ENCODE results near the gene EIF4EBP2.

EIF4EBP2 gene

DNA sequence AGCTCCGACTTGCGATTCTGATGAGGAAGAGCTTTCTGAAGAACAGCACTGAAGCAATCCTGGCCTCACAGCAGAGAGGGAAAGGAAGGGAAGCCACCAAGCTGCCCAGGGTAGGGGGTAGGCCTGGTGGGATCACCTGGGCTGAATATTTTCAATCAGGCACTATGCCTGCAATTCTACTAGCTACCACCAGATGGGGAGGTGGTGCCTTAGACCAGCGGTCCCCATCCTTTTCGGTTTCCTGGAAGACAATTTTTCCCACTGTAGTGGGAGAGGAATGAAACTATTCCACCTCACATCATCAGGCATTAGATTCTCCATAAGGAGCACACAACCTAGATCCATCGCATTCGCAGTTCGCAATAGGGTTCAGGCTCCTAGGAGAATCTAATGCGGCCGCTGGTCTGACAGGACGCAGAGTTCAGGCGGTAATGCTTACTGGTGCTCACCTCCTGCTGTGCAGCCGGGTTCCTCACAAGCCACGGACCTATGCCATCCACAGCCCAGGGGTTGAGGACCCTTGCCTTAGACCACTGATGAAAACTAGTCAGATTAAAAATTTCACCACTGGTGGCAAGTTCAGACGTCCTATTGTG lies 24.3 kb upstream of the EIF4EBP2 start:
- no peak for DNase-seq (ENCODE audit: low spot score)

DNA sequence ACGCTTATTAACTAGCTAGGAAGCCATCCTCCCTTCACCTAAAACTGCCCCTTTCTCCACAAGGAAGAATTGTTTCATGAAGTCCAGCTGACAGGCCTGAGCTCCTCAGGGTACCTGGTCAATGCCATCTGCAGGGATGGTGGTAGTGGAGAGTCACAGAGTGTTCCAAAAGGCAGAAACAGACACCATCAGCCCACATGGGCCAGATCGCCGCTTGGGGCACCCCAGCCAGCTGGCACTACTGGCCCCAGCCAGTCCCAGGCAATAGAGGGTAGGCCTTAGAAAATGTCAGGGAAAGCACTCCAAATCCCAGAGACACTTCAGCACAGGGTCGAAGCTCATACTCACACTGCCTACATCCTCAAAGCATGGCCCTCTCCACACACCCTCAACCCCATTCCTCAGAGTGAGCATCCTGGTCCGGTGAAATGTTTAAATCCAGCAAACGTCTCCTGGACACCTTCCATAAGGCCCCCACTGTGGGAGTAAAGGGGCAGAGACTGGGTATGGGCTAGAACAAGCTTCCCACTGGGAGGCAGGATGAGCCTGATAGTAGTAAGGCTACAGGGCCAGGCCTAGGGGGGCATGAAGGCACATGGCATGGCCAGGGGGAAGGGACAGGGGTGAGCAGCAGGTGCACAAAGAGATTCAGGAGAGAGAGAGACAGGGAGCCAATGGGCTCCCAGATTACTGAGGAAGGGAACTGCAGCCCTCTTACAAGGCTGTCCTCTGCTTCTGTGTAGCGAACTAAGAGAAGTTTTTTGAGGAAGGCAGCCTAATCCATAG lies 23.4 kb upstream of the EIF4EBP2 start:
- DNase-seq (ENCODE audit: low spot score), result no peak

DNA sequence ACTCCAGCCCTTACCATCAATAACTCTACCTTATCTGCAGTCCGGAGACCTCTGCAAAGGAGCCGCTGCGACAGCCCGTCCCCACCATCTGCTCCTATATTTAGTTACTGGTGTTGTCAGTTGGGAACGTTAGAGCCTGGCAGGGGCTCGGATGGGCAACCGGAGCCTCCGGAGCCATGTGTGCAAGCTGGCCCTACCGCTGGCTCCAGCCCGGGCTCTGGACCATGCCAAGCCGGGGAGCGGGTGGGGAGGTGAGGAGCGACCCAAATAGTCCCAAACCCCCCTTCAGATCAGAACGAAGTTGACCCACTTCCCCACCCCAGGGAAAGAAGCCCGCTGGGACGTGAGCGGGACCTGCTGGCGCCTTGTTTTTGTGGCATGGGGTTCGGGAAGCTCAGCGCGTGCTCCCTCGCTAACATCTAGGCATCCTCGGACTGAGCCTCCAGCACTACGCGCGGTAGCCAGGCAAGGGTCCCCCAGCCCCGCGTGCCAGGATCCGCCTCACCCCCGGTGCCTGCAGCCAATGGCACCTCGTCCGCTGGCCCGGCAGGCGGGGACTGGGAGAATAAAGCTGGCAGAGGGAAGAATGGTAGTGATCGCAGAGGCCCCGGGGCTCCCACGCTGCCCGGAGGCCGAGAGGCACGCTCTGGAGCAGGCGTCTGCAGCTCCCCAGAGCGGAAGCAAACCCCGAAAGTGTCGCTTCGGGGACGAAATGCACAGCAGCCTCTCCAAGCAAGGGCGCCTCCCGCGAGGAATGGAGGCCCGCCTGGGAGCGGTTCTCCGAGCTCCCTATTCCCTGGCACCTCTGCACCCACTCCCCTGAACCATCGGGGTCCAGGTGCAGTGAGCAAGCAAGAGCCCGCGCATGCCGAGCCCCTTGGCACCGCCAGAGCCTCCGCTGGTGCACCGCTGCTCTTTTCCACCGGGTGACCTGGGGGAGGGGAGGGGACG lies 22.2 kb upstream of the EIF4EBP2 start:
- peak; percentile 59 for DNase-seq (ENCODE audit: low spot score)

DNA sequence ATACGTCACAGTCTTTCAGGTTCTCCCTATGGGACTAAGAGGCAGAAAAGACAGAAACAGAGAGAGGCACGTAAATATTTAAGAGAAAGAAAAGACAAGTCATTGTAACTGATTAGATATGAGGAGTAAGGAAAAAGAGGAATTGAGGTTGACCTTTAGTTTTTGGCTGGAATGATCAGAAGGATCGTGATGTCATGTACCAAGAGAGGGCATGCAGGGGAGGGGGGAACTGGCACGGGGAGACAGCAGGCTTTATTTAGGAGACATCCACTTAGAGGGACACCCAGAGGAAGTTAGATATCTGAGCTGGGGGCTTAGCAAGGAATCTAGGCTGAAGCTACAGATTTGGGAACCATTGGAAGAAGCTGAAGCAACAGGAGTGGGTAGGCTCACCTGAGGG lies 12.3 kb upstream of the EIF4EBP2 start:
- no peak for DNase-seq (ENCODE audit: low spot score)

DNA sequence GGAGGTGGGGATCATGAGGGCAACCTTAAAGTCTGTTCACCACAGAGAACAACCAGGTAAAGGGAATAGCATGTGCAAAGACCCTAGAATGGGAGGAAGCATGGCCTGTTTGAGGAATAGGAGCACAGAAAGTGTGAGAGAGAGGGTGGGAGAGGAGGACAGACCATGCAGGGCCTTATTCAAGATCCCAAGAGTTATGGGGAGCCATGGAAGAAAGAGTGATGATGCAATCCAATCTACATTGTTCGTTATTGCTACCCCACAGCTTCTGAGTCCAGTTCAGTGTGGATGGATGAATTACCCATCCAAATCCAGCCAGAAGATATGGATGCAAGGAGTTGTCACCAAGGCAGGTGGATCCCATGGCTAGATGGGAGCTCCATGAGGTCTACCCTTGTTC lies 7.8 kb upstream of the EIF4EBP2 start:
- no peak for DNase-seq (ENCODE audit: low spot score)

DNA sequence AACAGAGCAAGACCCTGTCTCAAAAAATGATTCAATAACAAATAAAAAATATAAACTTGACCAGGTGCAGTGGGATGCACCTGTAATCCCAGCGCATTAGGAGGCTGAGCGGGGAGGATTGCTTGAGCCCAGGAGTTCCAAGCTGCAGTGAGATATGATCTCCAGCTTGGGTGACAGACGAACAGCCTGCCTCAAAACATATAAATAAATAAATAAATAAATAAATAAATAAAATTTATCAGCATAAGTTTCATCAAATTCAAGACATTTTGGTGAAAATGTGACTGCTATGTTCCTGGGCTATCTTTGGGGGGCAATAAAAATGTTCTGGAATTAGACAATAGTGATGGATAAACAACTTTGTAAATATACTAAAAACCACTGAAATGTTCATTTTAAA lies 4.8 kb upstream of the EIF4EBP2 start:
- DNase-seq (ENCODE audit: low spot score), result no peak

DNA sequence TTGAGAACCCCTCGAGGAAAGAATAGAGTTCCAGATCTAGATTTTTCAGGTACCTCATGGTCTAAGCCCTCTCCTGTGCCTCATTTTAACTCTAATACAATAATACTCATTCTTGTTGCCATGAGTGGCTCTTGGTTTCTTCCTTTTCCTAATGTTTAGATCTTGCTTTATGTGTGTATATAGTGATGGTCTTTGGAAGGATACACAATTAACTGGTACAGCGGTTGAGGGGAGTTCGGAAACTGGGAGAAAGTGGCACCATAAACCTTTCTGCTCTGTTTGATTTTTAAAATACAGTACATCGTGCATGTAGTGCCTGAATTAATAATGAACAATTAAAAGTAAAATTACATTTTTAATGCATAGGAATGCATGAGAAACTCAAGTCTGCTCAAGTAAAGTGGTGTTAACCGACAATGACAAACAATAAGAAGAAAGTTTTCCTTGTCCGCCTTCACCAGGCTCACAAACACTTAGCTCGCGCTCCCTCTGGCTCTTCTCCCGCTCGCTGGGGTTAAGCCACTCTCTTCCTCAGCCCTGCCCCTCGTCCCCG lies 386 bp upstream of the EIF4EBP2 start:
- DNase-seq (ENCODE audit: low spot score), result no peak

DNA sequence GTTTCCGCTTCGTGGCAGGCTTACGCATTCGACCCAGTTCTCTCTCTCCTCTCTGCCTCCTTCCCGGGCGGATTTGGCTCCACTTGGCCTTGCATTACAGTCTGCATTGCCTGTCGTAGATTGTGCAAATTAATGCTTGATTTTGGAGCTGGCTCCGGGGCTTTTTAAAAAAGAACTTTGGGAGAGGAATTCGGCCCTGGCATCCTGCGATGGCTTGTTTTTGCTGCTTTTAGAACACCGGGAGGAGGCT lies 767 bp downstream of the EIF4EBP2 start:
- DNase-seq (ENCODE audit: low spot score), result no peak

DNA sequence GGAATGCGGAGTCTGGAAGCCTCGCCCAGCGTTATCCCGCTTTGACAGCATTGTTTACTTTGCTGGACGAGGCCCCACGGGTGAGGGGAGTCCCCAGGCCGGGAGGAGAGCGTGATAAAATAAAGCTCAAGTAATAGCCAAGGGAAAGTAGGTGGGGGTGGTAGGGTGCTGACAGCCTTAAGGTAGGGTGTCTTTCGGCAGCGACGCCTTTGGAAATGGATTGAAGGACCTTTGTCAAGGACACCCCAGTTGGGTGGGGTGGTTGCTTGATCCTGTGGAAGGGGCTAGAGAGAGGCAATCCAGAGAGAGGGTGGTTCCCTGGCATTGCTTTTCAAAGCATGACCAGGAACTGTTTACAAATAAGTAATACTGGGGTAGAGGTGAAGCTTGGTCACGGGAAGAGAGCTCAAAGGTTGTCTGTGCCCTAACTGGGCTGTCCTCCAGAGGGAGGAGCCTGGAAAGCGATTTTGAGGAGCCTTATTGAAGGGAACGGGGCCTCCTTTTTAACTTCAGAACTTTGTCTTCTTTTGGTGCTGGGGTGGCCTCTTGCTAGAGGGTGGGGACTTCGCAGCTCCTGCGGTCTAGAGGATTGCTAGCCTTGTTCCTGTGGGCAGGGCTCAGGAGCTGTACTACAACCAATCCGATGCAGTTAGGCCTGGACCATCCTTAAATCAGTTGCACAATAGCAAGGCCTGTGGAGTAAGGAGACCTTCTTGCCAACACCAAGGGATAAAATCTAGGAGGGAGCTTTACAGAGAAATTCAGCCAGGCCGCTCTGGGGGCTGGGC lies 1.3 kb downstream of the EIF4EBP2 start:
- DNase-seq (ENCODE audit: low spot score), result peak; percentile 89

DNA sequence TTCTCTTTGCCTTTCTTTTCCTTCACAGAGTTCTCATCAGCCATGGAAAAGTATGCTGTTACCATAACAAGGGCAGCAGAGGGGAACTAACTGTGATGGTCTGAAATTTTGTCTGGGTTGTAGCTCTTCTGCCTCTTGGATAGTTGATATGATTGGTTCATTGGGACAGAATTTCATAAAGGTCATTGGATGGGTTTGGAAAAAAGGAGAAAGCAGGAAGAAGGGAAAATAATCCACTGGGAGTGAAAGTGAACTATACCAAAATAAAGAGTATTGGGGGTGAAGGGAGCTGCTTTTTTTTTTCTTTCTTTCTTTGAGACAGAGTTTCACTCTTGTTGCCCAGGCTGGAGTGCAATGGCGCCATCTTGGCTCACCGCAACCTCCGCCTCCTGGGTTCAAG lies 5.8 kb downstream of the EIF4EBP2 start:
- no peak for DNase-seq (ENCODE audit: low spot score)

DNA sequence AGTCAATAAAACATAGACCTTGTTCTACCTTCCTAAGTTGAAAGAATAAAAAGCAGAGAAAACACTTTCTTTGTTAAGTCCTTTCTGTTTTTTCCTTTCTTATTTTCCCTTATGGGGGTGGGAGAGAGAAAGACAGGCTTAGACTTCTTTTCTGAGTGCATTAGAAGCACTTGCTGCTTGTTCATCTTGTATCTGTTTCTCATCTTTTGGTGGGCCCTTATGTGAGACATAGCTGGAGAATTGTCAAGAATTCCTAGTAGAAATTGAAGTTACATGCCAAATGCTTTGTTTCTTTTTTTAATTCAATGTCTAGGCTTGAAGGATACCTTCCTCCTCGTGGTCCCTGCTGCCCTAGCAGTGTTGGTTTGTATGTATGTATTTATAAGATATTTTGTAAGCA lies 6.7 kb downstream of the EIF4EBP2 start:
- no peak for DNase-seq (ENCODE audit: low spot score)

DNA sequence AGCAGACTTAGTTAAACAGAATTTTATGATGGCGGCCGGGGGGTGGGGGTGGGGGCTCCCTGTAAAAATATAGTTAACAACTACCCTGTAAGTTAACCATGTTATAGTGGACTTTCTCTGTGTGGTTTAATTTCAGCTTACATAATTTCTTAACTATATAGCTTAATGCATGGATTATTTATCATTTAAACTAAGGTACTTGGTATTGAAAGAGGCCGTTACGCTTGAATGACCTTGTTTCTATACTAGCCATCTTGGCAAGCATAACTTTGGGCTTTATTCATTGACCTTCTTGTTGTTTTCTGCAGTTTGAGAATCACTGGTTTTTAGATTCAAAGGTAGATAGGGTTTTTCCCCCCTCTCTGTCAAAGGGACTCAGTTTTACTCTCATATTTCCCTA lies 8.4 kb downstream of the EIF4EBP2 start:
- DNase-seq (ENCODE audit: low spot score), result no peak

DNA sequence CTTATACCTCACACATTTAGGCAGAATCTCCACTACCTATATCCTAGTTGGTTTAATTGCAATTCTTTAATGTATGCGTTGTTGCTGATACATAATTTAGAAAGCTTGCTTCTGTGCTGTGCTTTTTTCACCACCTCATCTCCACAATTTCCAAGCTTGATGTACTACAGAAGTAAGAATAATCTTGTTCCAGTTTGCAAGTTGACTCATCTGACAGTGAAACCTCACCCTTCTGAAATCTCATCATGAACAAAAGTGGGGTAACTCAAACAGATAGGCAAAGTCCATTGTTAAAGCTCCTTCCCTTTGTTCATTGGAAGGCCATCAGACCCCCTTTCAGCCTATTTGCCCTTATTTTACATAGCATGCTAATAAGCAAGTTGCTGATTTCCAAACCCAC lies 13.6 kb downstream of the EIF4EBP2 start:
- DNase-seq (ENCODE audit: low spot score), result no peak

DNA sequence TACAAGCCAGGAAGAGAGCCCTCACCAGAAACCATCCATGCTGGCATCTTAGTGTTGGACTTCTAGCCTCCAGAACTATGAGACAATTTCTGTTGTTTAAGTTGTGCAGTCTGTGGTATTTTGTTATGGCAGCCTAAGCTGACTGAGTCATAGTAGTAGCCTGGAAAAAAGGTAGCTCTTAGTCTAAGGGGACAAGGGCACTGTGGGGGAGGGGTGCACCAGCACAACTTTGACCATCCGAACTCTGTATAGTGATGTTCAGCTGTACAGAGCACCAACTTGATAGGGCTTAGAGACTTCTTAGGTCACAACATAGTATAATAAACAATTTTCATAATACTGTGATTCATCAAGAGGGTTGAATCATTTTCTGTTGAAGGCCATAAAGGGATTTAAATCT lies 14.3 kb downstream of the EIF4EBP2 start:
- DNase-seq (ENCODE audit: low spot score), result peak; percentile 18

DNA sequence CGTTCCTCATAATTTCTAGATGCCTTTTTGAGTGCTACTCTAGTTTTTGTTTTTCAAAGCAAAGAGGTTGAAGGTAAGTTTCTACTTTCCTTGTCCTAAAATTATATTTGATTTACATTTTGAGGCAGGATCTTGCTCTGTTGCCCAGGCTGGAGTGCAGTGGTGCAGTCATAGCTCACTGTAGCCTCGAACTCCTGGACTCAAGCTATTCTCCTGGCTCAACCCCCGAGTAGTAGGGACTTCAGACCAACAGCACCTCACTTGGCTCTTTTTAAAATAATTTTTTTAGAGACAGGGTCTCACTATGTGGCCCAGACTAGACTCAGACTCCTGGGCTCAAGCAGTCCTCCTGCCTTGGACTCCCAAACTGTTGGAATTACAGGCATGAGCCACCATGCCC lies 14.8 kb downstream of the EIF4EBP2 start:
- DNase-seq (ENCODE audit: low spot score), result no peak

DNA sequence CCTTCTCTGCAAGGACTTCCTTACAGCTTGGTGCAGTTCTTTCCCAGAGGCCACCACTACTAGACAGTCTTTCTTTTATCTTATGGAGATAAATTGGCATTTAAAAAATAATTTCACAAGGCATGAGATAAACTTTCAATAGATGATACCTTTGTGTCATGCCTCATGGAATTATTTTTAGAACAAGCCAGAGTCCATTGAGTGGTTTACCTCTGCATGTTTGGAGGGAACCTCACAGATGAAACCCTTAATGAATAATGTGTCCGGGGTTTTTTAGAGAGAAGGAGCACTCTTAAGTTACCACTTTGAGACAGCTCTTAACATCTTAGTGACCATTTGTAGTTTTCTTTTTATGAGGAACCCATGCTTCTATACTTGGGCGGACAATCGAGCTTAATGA lies 20.4 kb downstream of the EIF4EBP2 start:
- no peak for DNase-seq (ENCODE audit: low spot score)

DNA sequence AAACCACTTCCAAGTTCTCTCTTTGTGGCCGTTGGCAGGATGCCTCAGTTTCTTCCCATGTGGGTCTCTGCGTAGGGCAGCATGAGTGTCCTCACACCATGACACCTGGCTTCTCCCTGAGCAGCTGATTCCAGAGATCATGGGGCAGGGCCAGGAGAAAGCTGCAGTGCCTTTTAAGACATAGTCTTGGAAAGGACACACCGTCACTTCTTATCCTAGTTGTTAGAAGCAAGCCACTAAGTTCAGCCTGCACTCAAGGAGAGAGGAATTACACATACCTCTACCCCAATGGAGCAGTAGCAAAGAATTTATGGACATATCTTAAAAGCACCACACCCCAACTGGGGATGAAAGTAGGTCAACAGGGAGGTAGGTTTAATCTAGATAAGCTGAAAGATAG lies 21.2 kb downstream of the EIF4EBP2 start:
- DNase-seq (ENCODE audit: low spot score), result no peak

DNA sequence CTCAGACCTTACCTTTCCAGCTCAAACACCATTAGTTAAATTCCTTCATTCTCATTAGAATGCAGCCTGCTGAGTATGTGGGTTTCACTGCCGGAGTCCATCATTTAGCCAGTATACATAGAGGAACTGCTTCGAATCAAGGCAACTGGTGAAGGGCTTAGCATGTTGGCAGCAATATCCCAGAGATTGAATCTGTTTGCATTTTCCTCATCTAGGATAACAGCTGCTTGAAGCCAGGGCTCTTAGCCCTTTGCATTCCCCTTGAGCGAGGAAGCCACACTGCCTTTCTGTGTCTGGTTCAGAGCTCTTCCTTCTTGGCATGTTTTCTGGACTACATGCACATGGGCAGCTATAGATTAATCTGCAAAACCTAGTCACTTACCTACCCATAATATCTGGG lies 22.9 kb downstream of the EIF4EBP2 start:
- DNase-seq (ENCODE audit: low spot score), result no peak

DNA sequence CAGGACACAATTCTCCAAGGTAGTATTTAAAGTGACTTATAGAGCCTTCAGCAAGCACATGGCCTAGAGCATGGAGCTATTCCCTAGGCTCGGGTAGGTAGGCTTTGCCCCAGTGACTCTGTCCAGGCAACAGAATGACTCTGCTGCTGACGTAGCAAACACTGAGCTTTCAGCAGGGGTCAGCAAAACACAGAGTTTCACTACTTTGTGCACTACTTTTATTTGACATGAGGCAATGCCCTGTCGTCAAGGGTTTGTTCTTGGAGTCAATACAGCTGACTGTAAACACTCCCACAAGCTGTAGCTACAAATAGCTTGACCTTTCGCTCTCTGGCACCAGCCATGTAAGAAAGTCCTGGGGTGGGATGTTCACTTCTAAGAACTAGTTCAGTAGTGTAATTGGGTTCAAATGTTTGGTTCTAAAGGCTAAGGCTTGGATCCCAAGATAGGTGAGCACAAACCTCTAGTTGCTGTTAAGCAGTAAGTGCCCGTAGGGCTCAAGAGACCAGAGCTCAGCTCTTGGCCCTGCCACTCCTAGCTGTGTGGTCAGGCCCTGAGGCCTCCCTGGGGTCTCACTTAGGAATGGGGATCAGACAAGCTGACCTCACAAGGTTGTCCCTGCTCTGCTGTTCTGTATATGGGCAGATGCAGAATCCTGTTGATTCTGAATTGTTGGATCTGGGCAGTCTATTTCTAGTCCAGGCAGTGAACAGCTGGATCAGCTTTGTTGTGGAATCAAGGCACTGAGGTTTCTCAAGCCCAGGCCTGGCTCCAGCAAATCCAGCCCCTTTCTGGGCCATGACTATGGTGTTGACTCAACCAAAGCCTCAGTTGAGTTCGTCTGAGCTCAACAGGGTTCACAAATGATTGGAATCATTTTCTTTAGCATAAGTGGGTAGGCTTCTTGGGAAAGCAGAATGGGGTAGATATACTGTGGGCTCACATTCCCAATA lies 26.8 kb downstream of the EIF4EBP2 start:
- DNase-seq (ENCODE audit: low spot score), result peak; percentile 43

DNA sequence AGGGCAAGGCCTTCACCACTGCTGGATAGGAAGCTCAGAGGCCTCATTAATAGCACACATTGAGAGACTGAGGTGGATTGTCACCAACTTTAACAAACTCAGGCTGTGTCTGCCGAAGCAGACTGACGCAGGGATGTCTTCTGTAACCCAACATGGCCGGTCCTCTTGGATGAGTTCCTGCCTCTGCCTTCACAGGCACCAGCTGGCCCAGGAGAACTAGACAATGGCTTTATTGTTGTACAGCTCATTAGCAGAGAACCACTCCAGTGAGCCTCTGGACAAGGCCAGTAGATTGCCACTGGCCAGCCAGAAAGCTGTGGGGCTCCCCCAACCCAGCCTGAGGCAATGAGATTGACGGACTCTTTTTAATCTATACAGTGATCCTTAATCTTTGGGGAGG lies 28.2 kb downstream of the EIF4EBP2 start:
- DNase-seq (ENCODE audit: low spot score), result no peak

Measured in AG20443 (cell line).